ENCODE measurements around the gene PLEKHH3. TPM values are rescaled to one million over a fixed set of nuclear protein-coding genes. Genes with fewer than 3 reads are reported as not detected.

The PLEKHH3 gene
- total and polyA plus RNA-seq, 10 of the 15 experiments (the other 5 are each of a cell fraction or from before 2014, with no cell fraction given), result 0.31 to 38.0 (median 11.0) TPM

DNA sequence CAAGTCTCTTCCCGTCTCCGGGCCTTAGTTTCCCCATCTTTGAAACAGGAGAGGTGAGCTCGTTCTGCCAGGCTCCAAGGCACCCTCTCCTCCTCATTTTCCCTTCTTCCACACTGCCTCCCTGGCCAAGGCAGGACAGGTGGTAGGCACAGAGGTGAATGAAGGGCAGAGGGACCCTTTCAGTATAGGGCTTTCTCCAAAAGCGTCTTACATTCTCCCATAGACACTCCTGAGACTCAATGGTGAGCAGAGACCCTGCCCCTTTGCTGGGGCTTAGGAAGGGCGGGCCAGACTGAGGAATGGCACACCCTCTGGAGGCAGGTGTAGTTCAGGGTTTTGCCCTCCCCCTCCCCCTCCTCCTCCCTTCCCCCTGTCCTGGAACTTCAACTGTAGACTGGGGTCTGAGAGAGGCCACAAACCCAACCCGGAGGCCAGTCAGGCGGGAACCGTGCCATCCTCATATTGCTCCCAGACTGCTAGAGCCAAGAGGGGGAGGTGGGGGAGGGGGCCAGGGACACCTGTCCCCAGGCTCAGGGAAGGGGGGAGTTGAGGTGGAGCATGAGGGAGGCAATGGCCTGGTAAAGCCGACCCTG, 1.9 kb downstream of the PLEKHH3 start:
- Histone ChIP-seq H2AFZ (ENCODE audit: control insufficient read depth, low read depth, low read length) (no peak overlapping the region), H3K9ac (ENCODE audit: control insufficient read depth, insufficient read depth, low read length) (peak overlapping the region; percentile 87; the same call in 1 of the 2 replicates), H3K36me3 (ENCODE audit: control insufficient read depth in 2 of 2, insufficient read depth in 2 of 2, low read length in 1 of 2) (peaks cover 8 to 24% of the 10 kb centered on the region in 2 experiments; a peak in 3 of 4 replicates), H3K27me3 (replicated peaks in 1 of 2; ENCODE audit: control insufficient read depth in 2 of 2, insufficient read depth in 2 of 2, low read length in 1 of 2) (no peaks in the 10 kb centered on the region), H3K9me3 (replicated peaks; ENCODE audit: control insufficient read depth, insufficient read depth, low read length) (no peaks in the 10 kb centered on the region), H3K79me2 (ENCODE audit: control insufficient read depth, insufficient read depth, low read length) (peaks cover 49% of the 10 kb centered on the region), H3K27ac (ENCODE audit: control insufficient read depth, insufficient read depth) (peak overlapping the region; percentile 61), H3K4me2 (ENCODE audit: control insufficient read depth, insufficient read depth) (peak overlapping the region; percentile 81), H3K4me3 (peak overlapping the region; percentile 98), H3K4me1 (ENCODE audit: control insufficient read depth, insufficient read depth, low read length) (peaks cover 14% of the 10 kb centered on the region), H4K20me1 (ENCODE audit: control insufficient read depth, insufficient read depth) (no peaks in the 10 kb centered on the region)
- 20% methylated on average over 6 of the region's 9 CpGs for WGBS (ENCODE audit: insufficient coverage, insufficient replicate concordance, low lambda C conversion rate, missing lambda C conversion rate)
- ChIA-PET SMC1A (ENCODE audit: uncharacterized antibody, unreplicated experiment) (interaction anchor here (1.2 to 8.3 kb wide), 8 partner anchors 14 to 96 kb away, joined by 3 to 85 read pairs (median 6); partner anchors contain the start of genes RETREG3 and TUBG1), POLR2A (interaction anchor here (0.6 to 6.6 kb wide), 11 partner anchors 9 to 244 kb away, joined by 3 to 70 read pairs (median 3); partner anchors contain the start of genes RETREG3, TUBG1 and TUBG2), CTCF (interaction anchor here (0.9 to 10.1 kb wide), 17 partner anchors 9 to 145 kb away, joined by 3 to 239 read pairs (median 5); partner anchors contain the start of genes MLX, NAGLU, PSMC3IP and TUBG2), RAD21 (ENCODE audit: unreplicated experiment) (interaction anchor here (0.8 to 6.5 kb wide), 14 partner anchors 8 to 97 kb away, joined by 3 to 152 read pairs (median 8); partner anchors contain the start of genes PSMC3IP, RETREG3, TUBG1 and TUBG2)
- ATAC-seq, result no peak
- no peak for FAIRE-seq
- in situ Hi-C loops (cut with MboI) (no loop called here), intact Hi-C loops (cut with micrococcal nuclease; ENCODE audit: unreplicated experiment) (no loop called here)
- no TSS peak for BruUV-seq (replicated peaks)
- no peak for DNase-seq (ENCODE audit: low read depth, low spot score)
- TF ChIP-seq ZNF592 (IDR thresholded peaks at IDR 0.05) (no peak), RBBP5 (conservative IDR thresholded peaks at IDR 0.05) (no peak), SMAD1 (IDR thresholded peaks at IDR 0.05; ENCODE audit: low read depth, partially characterized antibody) (no peak), ETV6 (conservative IDR thresholded peaks at IDR 0.05 in 1 of 2, IDR thresholded peaks at IDR 0.05 in 1 of 2; ENCODE audit: borderline replicate concordance in 1 of 2, low read depth in 1 of 2) (no peak), PAX8 (IDR thresholded peaks at IDR 0.05) (no peak)
- TF ChIP-seq, protein P1, sequence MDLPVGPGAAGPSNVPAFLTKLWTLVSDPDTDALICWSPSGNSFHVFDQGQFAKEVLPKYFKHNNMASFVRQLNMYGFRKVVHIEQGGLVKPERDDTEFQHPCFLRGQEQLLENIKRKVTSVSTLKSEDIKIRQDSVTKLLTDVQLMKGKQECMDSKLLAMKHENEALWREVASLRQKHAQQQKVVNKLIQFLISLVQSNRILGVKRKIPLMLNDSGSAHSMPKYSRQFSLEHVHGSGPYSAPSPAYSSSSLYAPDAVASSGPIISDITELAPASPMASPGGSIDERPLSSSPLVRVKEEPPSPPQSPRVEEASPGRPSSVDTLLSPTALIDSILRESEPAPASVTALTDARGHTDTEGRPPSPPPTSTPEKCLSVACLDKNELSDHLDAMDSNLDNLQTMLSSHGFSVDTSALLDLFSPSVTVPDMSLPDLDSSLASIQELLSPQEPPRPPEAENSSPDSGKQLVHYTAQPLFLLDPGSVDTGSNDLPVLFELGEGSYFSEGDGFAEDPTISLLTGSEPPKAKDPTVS (IDR thresholded peaks at IDR 0.05; ENCODE audit: low read depth, low read length), result no peak
